NCI-H1417 (cell line): ENCODE data around the gene FGF18.
"Not testable (repeated sequence)": the region's sequence is repeated elsewhere in the genome, so short reads cannot be mapped to it uniquely, and the experiment has no call there.

Source experiments
- DNase-seq, 3 experiments: peaks; one replicate each; lab custom pipeline; 2025; lab: John Stamatoyannopoulos, UW

The FGF18 gene, protein sequence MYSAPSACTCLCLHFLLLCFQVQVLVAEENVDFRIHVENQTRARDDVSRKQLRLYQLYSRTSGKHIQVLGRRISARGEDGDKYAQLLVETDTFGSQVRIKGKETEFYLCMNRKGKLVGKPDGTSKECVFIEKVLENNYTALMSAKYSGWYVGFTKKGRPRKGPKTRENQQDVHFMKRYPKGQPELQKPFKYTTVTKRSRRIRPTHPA

GRCh38 chr5:171418982-171419687, at the start of gene FGF18:
TSS of gene FGF18 (plus strand) at chr5:171419647. CDS start at chr5:171420200, 553 bp downstream.
- DNase-seq = peak in 2 of 3 experiments; percentile 72

- DNase-seq = no peak
These were observed 49.5 kb upstream of the FGF18 start for GRCh38 chr5:171369898-171370297.

GRCh38 chr5:171370881-171371280, 48.6 kb upstream of the FGF18 start:
- DNase-seq = not testable (repeated sequence)

- no peak for DNase-seq
These were observed 48.1 kb upstream of the FGF18 start for GRCh38 chr5:171371326-171371725.

GRCh38 chr5:171379961-171380360, 39.5 kb upstream of the FGF18 start:
- DNase-seq = no peak

DNA sequence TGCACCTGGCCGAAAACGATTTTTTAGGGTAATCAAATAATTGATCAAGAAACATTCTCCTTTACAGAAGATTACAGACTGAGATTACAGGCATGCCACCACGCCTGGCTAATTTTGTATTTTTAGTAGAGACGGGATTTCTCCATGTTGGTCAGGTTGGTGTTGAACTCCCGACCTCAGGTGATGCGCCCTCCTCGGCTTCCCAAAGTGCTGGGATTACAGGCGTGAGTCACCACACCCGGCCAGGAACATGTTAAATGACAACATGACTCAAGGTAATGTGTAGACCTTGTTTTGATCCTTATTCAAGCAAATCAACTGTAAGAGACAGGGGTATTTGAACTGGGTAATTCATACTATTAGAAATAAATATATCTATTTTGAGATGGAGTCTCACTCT, 35.0 kb upstream of the FGF18 start:
- not testable (repeated sequence) for DNase-seq

DNA sequence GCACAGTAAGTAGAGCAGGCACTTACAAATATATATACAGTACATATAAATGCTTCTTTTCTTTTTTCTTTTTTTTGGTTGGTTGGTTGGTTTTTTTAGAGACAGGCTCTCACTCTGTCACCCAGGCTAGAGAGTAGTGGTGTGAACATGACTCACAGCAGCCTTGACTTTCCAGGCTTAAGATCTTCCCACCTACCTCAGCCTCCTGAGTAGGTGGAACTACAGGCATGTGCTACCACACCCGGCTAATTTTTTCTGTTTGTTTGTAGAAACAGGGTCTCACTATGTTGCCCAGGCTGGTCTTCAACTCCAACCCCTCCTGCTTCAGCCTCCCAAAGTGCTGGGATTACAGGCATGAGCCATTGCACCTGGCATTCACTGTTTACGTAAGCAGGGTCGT, 34.4 kb upstream of the FGF18 start:
- DNase-seq = not testable (repeated sequence)

DNA sequence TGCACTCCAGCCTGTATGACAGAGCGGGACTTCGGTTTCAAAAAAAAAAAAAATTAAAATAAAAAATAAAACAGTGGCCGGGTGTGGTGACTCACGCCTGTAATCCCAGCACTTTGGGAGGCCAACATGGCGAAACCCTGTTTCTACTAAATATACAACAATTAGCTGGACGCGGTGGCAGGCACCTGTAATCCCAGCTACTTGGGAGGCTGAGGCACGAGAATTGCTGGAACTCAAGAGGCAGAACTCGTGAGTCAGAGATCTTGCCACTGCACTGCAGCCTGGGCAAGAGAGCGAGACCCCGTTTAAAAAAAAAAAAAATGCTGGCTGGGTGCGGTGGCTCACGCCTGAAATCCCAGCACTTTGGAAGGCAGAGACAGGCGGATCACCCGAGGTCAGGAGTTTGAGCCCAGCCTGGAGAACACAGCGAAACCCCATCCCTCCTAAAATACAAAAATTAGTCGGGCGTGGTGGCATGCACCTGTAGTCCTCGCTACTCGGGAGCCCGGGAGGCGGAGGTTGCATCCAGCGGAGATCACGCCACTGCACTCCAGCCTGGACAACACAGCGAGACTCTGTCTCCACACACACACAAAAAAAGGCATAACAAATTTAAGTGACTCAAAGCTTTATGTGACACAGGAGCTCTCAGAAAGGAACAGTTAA, 33.3 kb upstream of the FGF18 start:
- no peak for DNase-seq

GRCh38 chr5:171386861-171387344, 32.5 kb upstream of the FGF18 start:
- peak in 1 of 3 experiments; percentile 75 for DNase-seq

GRCh38 chr5:171387345-171387969, 32.0 kb upstream of the FGF18 start, which contains the start of gene NPM1:
TSS of gene NPM1 (plus strand) at chr5:171387849. CDS start at chr5:171387949, 100 bp downstream.
- DNase-seq = peak; percentile 93 to 98 (median 97)

GRCh38 chr5:171387970-171388815, 31.3 kb upstream of the FGF18 start:
- peak; percentile 47 to 78 (median 66) for DNase-seq

GRCh38 chr5:171388816-171389168, 30.7 kb upstream of the FGF18 start:
- DNase-seq = no peak

DNA sequence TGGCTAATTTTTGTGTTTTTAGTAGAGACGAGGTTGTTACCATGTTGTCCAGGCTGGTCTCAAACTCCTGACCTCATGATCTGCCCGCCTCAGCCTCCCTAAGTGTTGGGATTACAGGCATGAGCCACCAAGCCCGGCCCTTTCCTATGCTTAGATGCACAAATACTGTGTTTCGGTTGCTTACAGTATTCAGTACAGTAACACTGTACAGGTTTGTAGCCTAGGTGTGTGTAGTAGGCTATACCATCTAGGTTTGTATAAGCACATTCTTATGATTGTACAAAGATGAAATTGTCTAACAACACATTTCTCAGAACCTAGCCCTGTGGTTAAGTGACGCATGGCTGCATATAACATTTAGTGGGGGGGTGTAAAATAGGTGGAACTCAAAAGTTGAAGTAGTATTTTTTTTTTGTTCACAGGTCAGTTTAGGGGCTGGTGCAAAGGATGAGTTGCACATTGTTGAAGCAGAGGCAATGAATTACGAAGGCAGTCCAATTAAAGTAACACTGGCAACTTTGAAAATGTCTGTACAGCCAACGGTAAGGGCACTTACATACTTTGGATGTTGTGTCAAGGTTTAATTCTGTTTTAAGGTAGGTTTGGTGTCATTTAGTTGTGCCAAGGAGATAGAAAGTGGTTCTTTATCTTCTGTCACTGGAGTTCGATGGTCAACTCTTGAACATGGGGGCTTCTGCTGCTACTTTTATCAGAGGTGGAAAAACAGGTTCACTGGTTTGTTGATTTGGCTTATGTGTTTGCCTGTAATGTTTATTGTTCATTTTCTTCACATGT, 28.4 kb upstream of the FGF18 start:
- DNase-seq = no peak

DNA sequence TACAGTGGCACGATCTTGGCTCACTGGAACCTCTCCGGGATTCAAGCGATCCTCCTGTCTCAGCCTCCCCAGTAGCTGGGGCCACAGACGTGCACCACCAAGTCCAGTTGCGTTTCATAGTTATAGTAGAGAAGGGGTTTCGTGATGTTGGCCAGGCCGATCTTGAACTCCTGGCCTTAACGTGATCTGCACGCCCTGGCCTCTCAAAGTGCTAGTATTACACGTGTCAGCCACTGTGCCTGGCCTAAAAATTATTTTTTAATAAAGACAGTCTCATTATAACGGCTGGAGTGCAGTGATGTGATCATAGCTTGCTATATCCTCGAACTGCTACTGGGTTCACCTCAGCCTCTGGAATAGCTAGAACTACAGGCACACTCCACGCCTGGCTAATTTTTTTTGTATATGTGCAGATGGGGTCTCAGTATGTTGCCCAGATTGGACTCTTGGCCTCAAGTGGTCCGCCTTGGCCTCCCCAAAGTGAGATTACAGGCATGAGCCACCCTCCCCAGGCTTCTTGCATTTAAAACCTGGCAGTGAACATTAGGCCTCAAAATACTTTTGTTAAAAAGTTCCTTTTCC, 27.4 kb upstream of the FGF18 start:
- DNase-seq = no peak

DNA sequence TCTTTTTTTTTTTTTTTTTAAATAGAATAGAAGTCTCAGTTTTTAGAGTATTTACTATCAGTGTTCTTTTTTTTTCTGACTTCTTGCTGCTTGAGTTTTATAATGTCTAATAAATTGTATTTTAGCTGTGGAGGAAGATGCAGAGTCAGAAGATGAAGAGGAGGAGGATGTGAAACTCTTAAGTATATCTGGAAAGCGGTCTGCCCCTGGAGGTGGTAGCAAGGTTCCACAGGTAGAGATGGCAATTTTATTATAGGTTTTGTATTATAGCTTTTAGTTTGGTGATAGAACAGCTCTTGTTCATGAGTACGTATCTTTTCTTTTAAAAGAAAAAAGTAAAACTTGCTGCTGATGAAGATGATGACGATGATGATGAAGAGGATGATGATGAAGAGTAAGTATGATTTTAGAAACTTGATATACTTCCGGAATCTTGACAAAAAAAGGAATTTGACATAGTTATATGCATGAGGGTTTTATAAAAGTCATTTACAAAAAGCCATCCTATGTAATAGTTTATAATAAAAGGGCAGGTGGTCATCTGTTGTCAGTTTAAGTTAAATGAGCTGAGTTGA, 26.8 kb upstream of the FGF18 start:
- DNase-seq = no peak

DNA sequence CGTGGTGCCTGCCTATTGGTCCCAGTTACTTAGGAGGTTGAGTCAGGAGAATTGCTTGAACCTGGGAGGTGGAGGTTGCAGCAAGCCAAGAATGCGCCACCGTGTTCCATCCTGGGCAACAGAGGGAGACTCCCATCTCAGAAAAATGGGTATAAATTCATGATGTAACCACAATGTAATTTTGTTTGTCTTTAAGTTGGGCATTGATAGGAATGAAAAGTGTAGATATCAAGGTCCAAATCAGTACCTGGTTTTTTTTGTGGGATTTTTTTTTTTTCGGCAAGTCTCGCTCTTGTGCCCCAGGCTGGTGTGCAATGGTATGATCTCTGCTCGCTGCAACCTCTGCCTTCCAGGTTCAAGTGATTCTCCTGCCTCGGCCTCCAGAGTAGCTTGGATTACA, 24.4 kb upstream of the FGF18 start:
- no peak for DNase-seq

DNA sequence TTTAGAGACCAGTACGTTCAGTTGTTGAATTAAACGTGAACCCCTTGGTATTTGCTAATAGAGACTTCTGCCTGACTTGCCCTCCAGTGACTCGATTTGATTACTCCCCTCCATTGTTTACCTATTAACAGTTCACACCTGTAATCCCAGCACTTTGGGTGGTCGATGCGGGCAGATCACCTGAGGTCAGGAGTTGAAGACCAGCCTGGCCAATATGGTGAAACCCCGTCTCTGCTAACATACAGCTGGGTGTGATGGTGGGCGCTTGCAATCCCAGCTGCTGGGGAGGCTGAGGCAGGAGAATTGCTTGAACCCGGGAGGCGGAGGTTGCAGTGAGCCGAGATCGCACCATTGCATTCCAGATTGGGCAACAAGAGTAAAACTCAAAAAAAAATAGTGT, 22.9 kb upstream of the FGF18 start:
- DNase-seq = not testable (repeated sequence)

DNA sequence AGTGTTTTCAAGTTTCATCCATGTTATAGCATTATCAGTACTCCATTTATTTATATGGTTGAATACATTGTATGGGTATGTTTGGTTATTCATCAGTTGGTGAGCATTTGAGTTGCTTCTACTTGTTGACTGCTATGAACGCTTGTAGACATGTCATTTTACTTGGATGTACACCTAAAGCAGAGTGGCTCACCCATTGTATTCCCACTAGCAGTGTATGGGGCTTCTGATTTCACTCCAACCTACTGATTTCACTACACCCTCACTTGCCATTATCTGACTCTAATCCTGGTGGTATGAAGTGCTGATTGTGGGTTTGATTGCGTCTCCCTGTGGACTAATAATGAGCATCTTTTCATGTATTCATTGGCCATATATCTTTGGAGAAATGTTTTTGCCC, 22.3 kb upstream of the FGF18 start:
- DNase-seq = no peak

GRCh38 chr5:171397599-171397998, 21.8 kb upstream of the FGF18 start:
- no peak for DNase-seq

DNA sequence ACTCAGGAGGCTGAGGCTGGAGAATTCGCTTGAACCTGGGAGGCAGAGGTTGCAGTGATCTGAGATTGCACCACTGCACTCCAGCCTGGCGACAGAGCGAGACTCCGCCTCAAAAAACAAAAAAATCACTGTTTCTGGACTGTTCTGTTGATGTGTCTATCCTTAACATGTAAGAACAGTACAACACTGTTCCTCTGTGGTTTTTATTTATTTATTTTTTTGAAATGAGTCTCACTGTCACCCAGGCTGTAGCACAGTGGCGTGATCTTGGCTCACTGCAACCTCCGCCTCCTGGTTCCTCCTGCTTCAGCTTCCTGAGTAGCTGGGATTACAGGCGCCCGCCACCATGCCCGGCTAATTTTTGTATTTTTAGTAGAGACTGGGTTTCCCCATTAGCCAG, 20.8 kb upstream of the FGF18 start:
- DNase-seq = not testable (repeated sequence)
